ENCODE results near the gene WBP2NL.
"Not testable (repeated sequence)": the region's sequence is repeated elsewhere in the genome, so short reads cannot be mapped to it uniquely, and the experiment has no call there.

Gene WBP2NL

GRCh38 chr22:41998361-41999261, at the start of gene WBP2NL:
Gene WBP2NL, plus strand, starts transcription at chr22:41998788. Its CDS starts 31 bp downstream, at chr22:41998819.
- peak; percentile 74 to 76 for DNase-seq (ENCODE audit: low read depth in 2 of 2)

- not testable (repeated sequence) for DNase-seq (ENCODE audit: low read depth in 2 of 2)
Measured at GRCh38 chr22:41948928-41949296, 49.7 kb upstream of the WBP2NL start.

DNA sequence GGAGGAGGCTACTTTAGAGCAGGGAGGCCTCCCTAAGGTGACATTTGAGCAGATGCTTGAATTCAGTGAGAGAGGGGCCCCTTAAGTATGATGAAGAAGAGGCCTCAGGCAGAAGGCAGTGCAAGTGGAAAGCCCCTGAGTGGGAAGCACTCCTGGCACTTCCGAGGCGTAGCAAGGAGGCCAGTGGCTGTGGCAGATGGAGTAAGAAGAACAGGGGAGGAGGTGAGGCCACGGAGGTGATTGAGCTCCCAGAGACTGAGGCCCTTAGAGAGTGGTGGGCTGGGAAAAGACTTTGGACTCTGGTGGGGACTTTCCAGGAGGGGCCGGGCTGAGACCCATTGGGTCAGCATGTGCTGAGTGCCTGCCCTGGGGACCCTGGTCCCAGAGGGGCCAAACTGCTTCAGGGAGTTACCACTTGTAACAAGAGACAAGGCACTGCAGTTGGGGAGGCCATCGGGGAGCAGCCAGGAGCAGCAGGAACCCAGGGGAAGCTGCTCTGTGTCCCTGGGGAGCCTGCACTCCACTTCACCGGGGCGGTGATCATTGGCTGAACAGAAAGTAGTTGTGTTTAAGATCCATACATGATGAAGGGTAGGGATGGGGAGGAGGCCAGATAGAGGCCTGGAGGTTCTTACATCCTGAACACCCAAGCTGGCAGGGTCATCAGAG, 49.2 kb upstream of the WBP2NL start:
- DNase-seq (ENCODE audit: low read depth in 2 of 2) = no peak

- DNase-seq (ENCODE audit: low read depth in 2 of 2) = no peak
Measured at GRCh38 chr22:41951898-41952474, 46.6 kb upstream of the WBP2NL start, which contains the start of gene SMIM45. Gene SMIM45, plus strand, starts transcription at chr22:41952150.

DNA sequence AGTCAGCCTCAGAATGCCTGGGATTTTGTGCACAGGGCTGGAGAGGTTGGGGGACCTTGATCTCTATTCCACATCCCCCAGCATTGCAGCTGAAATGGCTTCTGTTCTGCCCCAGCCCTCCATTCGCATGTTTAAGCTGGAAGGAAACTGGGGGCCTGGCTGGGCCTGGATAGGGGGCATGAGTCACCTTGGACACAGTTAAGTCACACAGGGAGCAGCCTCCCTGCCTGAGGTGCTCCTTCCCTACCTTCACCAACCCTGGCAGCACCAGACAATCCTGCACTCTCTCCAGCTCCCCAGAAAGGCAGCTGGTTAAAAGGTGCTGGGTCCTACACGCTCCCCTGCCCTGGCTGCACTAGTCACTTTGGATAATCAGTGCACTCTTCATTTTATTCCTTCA, 45.9 kb upstream of the WBP2NL start:
- no peak for DNase-seq (ENCODE audit: low read depth in 2 of 2)

GRCh38 chr22:41957941-41958556, 40.5 kb upstream of the WBP2NL start:
- DNase-seq (ENCODE audit: low read depth in 2 of 2) = no peak

DNA sequence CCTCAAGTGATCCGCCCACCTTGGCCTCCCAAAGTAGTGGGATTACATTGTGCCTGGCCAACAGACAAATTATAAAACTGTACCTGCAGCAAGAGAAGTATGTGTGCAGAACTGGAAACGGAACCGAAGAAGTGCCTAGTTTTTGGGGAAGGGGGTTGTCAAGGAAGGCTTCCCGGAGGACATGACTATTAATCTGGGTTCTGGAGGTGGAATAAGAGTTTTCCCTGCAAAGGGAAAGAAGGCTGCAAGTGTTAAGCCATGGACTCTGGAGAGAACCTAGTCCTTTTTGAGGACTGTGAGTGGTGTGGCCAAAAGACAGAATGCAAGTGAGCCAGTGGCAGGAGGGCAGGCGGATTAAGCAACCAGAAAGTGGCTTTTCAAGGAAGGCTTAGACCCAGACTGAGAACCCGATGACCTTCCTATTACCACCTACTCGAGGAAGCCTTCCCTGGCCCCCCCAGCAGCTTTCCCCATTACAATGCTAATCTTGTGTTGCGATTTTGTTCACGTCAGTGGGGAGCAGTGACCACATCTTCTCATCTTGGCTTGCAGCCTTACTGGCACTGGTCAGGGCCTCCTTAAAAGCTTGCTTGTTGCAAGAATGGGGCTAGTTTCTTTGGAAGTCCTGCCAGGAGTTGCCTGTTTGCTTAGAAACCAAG, 35.0 kb upstream of the WBP2NL start:
- no peak for DNase-seq (ENCODE audit: low read depth in 2 of 2)

- no peak for DNase-seq (ENCODE audit: low read depth in 2 of 2)
Measured at GRCh38 chr22:41964112-41964491, 34.5 kb upstream of the WBP2NL start.

DNA sequence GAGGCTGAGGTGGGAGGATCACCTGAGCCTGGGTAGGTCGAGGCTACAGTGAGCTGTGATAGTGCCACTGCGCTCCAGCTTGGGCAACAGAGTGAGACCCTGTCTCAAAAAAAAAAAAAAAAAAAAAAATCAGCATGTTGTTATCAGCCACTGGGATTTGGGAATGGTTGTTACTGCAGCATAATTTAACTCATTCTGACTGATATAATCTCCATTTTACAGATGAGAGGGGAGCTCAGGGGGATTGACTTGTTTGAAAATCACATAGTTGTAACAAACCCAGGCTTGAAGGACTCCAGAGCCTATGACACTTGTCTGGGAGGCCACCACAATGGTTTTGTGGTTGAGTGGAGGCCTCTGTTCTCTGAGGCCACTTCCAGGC, 32.4 kb upstream of the WBP2NL start:
- no peak for DNase-seq (ENCODE audit: low read depth in 2 of 2)

- DNase-seq (ENCODE audit: low read depth in 2 of 2) = no peak
Measured at GRCh38 chr22:41966607-41967240, 31.9 kb upstream of the WBP2NL start.

GRCh38 chr22:41968601-41969000, 30.0 kb upstream of the WBP2NL start:
- no peak for DNase-seq (ENCODE audit: low read depth in 2 of 2)

DNA sequence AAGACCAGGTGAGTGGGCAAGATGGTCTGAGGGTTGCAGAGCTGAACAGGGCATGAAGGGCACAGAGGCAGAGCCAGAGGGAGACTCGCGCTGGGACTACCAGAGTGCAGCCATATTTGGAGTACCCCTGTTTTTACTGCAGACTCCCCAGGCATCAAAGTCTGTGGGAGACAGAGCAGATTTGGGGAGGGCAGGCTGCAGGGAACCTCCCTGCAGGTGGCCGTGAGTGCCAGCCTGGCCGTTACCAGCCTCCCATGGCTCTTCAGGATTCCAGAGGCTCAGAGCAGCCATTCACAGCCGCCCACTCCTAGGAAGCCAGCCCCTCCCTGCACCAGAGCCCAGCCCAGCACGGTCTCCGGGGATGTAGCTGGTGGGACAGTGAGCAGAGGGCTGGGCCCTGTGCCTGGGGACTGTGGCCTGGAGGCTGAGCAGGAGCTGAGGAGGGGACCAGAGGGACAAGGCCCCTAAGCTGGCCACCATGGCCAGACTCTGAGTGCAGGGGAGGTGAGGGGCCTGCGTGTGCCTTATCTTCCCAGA, 29.4 kb upstream of the WBP2NL start, which contains the start of gene SEPTIN3:
SEPTIN3 (plus strand) TSS at position 334 of the 537 bp plus-strand sequence. CDS start 2,050 bp downstream, outside the sequence.
- DNase-seq (ENCODE audit: low read depth in 2 of 2) = no peak

- no peak for DNase-seq (ENCODE audit: low read depth in 2 of 2)
Measured at GRCh38 chr22:41970601-41971000, 28.0 kb upstream of the WBP2NL start.

DNA sequence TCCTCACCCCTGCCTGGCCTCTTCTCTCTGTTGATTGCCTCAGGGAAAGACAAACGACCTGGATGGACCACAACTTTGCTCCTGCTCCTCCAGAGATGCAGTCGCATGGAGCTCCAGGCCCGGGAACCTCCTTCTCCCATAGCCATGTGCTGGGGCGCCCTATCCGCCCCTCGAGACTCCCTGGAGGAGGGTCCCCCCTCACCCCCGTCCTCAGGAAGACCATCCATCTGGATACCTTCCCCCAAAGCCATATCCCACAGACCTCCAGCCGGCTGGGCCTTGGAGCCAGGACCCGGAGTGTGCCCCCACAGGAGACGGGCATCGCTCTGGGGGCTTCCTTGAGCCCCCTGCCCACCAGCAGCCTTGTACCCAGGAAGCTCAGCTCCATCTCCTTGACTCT, 27.2 kb upstream of the WBP2NL start:
- DNase-seq (ENCODE audit: low read depth in 2 of 2) = no peak

DNA sequence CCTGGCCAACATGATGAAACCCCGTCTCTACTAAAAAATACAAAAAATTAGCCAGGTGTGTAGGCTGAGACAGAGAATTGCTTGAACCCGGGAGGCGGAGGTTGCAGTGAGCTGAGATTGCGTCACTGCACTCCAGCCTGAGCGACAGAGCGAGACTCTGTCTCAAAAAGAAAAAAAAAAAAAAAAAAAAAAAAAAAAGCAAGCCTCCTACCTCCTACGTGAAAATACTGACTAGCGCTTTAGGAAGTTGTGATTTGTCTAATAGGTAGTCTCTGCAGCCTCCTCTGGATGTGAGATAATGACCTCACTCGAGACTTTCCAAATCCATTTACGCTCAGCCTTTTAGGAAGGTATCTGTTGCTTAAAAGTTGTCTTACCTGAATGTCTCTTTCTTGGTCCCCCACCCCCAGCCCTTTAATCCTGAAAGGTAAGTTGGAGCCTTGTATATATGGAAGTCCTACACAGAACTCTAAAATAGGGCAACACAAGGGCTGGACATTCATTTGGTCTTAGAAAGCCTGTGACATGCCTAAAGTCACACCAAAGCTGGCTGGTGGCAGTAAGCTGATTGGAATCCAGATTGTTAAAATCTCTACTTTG, 23.8 kb upstream of the WBP2NL start:
- no peak for DNase-seq (ENCODE audit: low read depth in 2 of 2)

GRCh38 chr22:41975299-41976069, 23.1 kb upstream of the WBP2NL start:
- no peak for DNase-seq (ENCODE audit: low read depth in 2 of 2)

DNA sequence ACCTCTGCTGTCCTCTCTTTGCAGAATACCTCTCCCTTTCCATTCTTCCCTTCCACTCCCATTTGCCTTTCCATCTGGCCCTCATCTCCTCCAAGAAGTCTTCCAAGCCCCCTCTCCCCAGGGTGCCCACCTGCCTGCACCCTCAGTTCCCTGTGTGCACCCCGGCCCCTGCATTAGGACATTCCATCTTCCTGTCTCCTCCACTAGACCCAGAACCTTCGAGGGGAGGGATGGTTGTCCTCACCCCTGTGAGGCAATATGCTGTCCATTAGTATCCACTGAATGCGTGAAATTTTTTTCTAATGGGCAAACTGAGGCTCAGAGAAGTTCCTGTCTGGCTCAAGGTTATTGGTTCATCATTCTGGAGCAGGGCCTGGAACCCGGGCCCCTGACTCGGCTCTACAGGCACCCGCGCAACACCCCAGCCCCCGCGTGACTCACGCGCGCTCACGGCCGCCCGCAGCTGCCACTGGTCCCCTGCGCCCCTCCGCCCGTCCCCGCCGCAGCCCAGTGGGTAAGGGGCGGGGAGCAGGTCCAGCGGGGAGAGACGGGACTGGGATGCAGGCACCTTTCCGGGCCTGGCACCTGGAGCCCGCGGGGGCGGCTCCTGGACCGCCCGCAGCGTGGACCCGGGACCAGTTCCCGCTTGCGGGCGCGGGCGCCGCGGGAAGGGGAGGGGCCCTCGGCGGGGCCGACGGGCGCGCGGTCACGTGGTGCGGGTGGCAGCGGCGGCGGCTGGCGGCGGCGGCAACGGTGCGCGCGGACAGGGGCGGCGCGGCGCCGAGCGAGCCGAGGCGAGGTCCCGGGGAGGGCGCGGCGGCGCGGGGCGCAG, 22.3 kb upstream of the WBP2NL start:
- no peak for DNase-seq (ENCODE audit: low read depth in 2 of 2)

DNA sequence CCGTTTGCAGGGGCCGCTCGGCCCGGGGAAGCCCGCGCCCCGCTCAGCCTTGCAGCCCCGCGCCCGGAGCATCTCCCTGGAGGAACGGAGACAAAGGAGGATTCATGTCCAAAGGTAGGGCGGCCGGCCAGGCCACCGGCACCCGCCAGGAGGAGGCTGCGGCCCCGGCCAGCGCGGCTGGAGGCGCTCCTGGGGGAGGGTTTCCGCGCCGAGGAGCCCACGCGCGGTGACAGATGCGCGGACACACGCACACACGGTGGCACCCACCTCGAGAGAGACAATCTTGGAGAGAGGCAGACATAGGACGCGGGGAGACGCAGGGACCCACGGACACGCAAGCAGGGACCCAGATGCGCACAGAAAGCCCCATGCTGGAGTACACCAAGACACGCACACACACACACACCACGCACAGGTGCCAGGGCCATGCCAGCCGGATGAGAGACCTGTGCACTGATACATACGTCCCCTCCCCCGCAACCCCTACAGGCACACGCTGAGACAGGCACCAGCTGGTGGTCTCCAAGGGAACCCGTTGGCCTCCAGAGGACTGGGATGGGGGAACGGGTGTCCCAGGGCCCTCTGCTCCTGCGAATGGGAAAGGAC, 21.5 kb upstream of the WBP2NL start:
- DNase-seq (ENCODE audit: low read depth in 2 of 2) = no peak

Data from stimulated activated CD4-positive, alpha-beta T cell treated with anti-CD3 and anti-CD28 coated beads, Interleukin-1b, Interleukin-23, amount 100 ng/mL, for 1 hour (primary cell).